ENCODE results near the gene SLC6A6. TPM values are rescaled to one million over a fixed set of nuclear protein-coding genes. Genes with fewer than 3 reads are reported as not detected.

Gene SLC6A6
- total and polyA plus RNA-seq, 2 experiments from 2014 or later = 27.5 to 150 TPM

DNA sequence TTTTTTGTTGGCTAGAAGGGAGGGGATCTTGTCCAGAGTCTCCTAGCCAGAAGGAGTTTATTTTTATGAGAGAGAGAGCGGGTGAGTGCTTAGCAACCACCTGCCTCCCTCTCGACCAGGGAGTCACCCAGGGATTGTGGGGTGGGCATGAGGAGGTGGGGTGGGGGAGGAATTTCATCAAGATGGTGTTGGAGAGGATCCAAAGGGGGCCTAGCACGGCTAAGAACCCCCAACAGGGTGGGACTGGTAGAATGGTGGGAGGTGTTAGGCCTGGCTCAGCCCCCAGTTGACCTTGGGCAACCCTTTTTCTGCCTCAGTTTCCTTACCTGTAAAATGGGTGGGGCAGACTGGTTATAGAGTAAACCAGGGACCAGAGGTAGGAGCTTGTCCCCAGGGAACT lies 1.8 kb downstream of the SLC6A6 start:
- Histone ChIP-seq H3K4me3 (peak overlapping the region; percentile 98), H3F3A (replicated peaks; ENCODE audit: low read depth) (peaks cover 6% of the 10 kb centered on the region; the same call in 1 of the 2 replicates), H3K27me3 (ENCODE audit: insufficient read depth) (no peaks in the 10 kb centered on the region), H2AFZ (no peak overlapping the region), H3K36me3 (ENCODE audit: insufficient read depth) (no peaks in the 10 kb centered on the region), H3K27ac (ENCODE audit: low read depth) (no peak overlapping the region), H4K20me1 (replicated peaks; ENCODE audit: insufficient read depth) (peaks cover 43% of the 10 kb centered on the region), H3K79me2 (replicated peaks; ENCODE audit: insufficient read depth) (peaks cover 68% of the 10 kb centered on the region), H3K4me1 (ENCODE audit: insufficient read depth) (peaks cover 41% of the 10 kb centered on the region), H3K4me2 (peak overlapping the region; percentile 99), H3K9me2 (ENCODE audit: insufficient read depth) (no peaks in the 10 kb centered on the region)
- H3K27me3 Mint-ChIP-seq (ENCODE audit: insufficient read depth, low read depth, poor library complexity) = peaks cover 30% of the 10 kb centered on the region
- ATAC-seq = no peak
- H3K4me3 Mint-ChIP-seq = peak overlapping the region; percentile 98
- DNase-seq (ENCODE audit: low spot score) = no peak
- H3K9me3 Mint-ChIP-seq = no peaks in the 10 kb centered on the region
- H3K36me3 Mint-ChIP-seq (ENCODE audit: low read depth) = peaks cover 31% of the 10 kb centered on the region
- H3K27ac Mint-ChIP-seq = peak overlapping the region; percentile 20; the same call in 1 of the 2 replicates
- TF ChIP-seq, protein P1, sequence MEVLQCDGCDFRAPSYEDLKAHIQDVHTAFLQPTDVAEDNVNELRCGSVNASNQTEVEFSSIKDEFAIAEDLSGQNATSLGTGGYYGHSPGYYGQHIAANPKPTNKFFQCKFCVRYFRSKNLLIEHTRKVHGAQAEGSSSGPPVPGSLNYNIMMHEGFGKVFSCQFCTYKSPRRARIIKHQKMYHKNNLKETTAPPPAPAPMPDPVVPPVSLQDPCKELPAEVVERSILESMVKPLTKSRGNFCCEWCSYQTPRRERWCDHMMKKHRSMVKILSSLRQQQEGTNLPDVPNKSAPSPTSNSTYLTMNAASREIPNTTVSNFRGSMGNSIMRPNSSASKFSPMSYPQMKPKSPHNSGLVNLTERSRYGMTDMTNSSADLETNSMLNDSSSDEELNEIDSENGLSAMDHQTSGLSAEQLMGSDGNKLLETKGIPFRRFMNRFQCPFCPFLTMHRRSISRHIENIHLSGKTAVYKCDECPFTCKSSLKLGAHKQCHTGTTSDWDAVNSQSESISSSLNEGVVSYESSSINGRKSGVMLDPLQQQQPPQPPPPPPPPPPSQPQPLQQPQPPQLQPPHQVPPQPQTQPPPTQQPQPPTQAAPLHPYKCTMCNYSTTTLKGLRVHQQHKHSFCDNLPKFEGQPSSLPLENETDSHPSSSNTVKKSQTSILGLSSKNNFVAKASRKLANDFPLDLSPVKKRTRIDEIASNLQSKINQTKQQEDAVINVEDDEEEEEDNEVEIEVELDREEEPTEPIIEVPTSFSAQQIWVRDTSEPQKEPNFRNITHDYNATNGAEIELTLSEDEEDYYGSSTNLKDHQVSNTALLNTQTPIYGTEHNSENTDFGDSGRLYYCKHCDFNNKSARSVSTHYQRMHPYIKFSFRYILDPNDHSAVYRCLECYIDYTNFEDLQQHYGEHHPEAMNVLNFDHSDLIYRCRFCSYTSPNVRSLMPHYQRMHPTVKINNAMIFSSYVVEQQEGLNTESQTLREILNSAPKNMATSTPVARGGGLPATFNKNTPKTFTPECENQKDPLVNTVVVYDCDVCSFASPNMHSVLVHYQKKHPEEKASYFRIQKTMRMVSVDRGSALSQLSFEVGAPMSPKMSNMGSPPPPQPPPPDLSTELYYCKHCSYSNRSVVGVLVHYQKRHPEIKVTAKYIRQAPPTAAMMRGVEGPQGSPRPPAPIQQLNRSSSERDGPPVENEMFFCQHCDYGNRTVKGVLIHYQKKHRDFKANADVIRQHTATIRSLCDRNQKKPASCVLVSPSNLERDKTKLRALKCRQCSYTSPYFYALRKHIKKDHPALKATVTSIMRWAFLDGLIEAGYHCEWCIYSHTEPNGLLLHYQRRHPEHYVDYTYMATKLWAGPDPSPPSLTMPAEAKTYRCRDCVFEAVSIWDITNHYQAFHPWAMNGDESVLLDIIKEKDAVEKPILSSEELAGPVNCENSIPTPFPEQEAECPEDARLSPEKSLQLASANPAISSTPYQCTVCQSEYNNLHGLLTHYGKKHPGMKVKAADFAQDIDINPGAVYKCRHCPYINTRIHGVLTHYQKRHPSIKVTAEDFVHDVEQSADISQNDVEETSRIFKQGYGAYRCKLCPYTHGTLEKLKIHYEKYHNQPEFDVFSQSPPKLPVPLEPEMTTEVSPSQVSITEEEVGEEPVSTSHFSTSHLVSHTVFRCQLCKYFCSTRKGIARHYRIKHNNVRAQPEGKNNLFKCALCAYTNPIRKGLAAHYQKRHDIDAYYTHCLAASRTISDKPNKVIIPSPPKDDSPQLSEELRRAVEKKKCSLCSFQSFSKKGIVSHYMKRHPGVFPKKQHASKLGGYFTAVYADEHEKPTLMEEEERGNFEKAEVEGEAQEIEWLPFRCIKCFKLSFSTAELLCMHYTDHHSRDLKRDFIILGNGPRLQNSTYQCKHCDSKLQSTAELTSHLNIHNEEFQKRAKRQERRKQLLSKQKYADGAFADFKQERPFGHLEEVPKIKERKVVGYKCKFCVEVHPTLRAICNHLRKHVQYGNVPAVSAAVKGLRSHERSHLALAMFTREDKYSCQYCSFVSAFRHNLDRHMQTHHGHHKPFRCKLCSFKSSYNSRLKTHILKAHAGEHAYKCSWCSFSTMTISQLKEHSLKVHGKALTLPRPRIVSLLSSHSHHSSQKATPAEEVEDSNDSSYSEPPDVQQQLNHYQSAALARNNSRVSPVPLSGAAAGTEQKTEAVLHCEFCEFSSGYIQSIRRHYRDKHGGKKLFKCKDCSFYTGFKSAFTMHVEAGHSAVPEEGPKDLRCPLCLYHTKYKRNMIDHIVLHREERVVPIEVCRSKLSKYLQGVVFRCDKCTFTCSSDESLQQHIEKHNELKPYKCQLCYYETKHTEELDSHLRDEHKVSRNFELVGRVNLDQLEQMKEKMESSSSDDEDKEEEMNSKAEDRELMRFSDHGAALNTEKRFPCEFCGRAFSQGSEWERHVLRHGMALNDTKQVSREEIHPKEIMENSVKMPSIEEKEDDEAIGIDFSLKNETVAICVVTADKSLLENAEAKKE (CRISPR knock-in tag; IDR thresholded peaks at IDR 0.05) = no peak
- no peak for TF ChIP-seq ZNF114 (CRISPR knock-in tag; IDR thresholded peaks at IDR 0.05)
- no peak for TF ChIP-seq NANOG (IDR thresholded peaks at IDR 0.05; ENCODE audit: borderline replicate concordance)
- TF ChIP-seq, protein P2, sequence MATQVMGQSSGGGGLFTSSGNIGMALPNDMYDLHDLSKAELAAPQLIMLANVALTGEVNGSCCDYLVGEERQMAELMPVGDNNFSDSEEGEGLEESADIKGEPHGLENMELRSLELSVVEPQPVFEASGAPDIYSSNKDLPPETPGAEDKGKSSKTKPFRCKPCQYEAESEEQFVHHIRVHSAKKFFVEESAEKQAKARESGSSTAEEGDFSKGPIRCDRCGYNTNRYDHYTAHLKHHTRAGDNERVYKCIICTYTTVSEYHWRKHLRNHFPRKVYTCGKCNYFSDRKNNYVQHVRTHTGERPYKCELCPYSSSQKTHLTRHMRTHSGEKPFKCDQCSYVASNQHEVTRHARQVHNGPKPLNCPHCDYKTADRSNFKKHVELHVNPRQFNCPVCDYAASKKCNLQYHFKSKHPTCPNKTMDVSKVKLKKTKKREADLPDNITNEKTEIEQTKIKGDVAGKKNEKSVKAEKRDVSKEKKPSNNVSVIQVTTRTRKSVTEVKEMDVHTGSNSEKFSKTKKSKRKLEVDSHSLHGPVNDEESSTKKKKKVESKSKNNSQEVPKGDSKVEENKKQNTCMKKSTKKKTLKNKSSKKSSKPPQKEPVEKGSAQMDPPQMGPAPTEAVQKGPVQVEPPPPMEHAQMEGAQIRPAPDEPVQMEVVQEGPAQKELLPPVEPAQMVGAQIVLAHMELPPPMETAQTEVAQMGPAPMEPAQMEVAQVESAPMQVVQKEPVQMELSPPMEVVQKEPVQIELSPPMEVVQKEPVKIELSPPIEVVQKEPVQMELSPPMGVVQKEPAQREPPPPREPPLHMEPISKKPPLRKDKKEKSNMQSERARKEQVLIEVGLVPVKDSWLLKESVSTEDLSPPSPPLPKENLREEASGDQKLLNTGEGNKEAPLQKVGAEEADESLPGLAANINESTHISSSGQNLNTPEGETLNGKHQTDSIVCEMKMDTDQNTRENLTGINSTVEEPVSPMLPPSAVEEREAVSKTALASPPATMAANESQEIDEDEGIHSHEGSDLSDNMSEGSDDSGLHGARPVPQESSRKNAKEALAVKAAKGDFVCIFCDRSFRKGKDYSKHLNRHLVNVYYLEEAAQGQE (IDR thresholded peaks at IDR 0.05; ENCODE audit: unreplicated experiment) = no peak
- no peak for TF ChIP-seq CREB1 (CRISPR knock-in tag; IDR thresholded peaks at IDR 0.05; ENCODE audit: low read depth)
- no peak for TF ChIP-seq EZH2phosphoT487 (IDR thresholded peaks at IDR 0.05; ENCODE audit: unreplicated experiment)
- no peak for TF ChIP-seq STAT1 (IDR thresholded peaks at IDR 0.05; ENCODE audit: unreplicated experiment)
- TF ChIP-seq, protein P3, sequence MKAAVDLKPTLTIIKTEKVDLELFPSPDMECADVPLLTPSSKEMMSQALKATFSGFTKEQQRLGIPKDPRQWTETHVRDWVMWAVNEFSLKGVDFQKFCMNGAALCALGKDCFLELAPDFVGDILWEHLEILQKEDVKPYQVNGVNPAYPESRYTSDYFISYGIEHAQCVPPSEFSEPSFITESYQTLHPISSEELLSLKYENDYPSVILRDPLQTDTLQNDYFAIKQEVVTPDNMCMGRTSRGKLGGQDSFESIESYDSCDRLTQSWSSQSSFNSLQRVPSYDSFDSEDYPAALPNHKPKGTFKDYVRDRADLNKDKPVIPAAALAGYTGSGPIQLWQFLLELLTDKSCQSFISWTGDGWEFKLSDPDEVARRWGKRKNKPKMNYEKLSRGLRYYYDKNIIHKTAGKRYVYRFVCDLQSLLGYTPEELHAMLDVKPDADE (IDR thresholded peaks at IDR 0.05) = no peak
- TF ChIP-seq, protein P4, sequence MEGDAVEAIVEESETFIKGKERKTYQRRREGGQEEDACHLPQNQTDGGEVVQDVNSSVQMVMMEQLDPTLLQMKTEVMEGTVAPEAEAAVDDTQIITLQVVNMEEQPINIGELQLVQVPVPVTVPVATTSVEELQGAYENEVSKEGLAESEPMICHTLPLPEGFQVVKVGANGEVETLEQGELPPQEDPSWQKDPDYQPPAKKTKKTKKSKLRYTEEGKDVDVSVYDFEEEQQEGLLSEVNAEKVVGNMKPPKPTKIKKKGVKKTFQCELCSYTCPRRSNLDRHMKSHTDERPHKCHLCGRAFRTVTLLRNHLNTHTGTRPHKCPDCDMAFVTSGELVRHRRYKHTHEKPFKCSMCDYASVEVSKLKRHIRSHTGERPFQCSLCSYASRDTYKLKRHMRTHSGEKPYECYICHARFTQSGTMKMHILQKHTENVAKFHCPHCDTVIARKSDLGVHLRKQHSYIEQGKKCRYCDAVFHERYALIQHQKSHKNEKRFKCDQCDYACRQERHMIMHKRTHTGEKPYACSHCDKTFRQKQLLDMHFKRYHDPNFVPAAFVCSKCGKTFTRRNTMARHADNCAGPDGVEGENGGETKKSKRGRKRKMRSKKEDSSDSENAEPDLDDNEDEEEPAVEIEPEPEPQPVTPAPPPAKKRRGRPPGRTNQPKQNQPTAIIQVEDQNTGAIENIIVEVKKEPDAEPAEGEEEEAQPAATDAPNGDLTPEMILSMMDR (conservative IDR thresholded peaks at IDR 0.05; ENCODE audit: low read depth in 2 of 2) = no peak
- no peak for TF ChIP-seq JUNB (IDR thresholded peaks at IDR 0.05; ENCODE audit: unreplicated experiment)
- no peak for TF ChIP-seq EZH2 (IDR thresholded peaks at IDR 0.05; ENCODE audit: low read depth, unreplicated experiment)
- no peak for TF ChIP-seq POLR2AphosphoS5 (IDR thresholded peaks at IDR 0.05; ENCODE audit: low read depth)
- TF ChIP-seq ZNF331 (CRISPR knock-in tag; IDR thresholded peaks at IDR 0.05; ENCODE audit: low read depth) = no peak
- H3K4me1 Mint-ChIP-seq = peaks cover 50% of the 10 kb centered on the region

Measured in GM23338 (cell line).